DMS53 treated with DMSO at 0.1 percent for 48 hours (cell line): ENCODE results near the gene RIPPLY3.
"Not testable (repeated sequence)": the region's sequence is repeated elsewhere in the genome, so short reads cannot be mapped to it uniquely, and the experiment has no call there.

Experiments used
- DNase-seq: peaks from one replicate; lab custom pipeline; 2025; ENCODE audit not compliant: unreplicated experiment; lab: John Stamatoyannopoulos, UW

The RIPPLY3 gene

DNA sequence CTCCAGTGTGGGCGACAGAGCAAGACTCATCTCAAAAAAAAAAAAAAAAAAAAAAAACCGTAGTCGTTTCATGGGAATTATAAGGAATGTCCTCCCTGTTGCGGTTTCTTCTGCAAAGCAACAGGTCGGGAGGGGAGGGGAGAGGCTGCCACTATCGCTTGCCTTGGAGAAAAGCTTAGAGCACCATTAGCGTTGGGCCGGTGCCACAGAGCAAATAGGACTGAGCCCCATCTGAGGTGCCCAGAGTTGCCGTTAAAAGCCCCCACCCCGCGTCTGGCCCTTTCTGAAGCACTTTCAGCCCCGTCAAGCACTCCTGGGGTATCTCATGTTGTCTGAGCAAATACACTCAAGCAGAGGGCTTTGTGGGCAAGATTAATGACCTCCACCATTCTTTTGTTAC, 2.2 kb downstream of the RIPPLY3 start:
- no peak for DNase-seq

DNA sequence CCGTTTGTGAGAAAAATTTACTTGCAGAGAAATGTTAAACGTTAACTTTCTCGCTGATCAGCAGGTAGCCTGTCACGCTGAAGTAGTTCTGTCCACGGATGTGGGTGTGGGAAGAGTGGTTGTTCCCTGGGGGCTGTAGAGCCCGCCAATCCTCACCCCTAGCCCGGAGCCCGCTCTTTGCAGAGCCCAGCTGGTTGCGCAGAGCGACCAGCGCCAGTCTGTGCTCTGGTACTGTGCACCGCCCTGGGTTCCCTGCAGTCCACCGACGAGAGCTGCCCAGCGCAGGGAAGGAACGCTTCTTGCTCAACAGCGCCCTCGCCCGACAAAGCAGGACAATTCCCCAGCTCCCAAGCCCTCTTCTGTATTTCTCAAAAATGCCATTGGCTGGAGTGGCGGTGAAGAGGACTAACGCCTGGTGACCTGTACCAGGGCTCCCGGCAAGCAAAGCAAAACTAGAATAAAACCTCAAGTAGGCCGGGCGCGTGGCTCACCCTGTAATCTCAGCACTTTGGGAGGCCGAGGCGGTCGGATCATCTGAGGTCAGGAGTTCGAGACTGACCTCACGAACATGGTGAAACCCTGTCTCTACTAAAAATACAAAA, 3.3 kb downstream of the RIPPLY3 start:
- DNase-seq = peak; percentile 79

- no peak for DNase-seq
These were observed 11.6 kb downstream of the RIPPLY3 start for GRCh38 chr21:37017951-37018679.

GRCh38 chr21:37026499-37026898, 20.0 kb downstream of the RIPPLY3 start:
- DNase-seq = no peak

- DNase-seq = no peak
These were observed 22.1 kb downstream of the RIPPLY3 start for GRCh38 chr21:37028570-37028969.

GRCh38 chr21:37030864-37031263, 24.4 kb downstream of the RIPPLY3 start:
- no peak for DNase-seq

DNA sequence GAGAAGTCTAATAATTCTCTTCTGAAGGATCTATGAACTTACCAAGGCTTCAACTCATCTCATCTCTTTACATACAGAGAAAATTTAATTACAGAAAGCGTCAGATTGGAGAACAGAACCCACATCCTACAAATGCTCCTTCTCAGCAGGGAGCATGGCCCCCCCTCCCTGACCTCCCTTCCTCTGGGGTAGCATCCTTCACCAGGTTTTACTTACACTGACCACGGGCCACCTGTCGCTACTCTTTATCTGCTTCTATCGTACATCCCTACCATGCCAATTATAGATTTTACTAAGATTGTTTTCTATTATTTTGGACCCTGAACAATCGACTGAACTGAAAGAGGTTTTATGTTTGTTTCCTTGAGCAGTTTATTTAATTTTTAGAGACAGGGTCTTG, 25.8 kb downstream of the RIPPLY3 start:
- DNase-seq = no peak

- DNase-seq = no peak
These were observed 26.5 kb downstream of the RIPPLY3 start for GRCh38 chr21:37032877-37033471.

GRCh38 chr21:37034394-37034793, 27.9 kb downstream of the RIPPLY3 start:
- not testable (repeated sequence) for DNase-seq

DNA sequence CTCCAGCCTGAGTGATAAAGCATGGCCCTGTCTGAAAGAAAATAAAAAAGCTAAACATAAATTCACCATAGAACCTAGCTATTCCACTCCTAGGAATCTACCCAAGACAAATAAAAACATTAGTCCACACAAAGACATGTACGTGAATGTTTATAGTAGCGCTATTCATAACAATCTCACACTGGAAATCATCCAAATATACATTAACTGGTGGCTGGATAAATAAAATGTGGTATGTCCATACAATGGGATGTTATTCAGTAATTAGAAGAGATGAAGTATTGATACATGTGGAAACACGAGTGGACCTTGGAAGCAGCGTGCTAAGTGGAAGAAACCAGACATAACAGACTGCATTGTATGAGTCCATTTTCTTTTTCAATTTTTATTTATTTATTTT, 29.7 kb downstream of the RIPPLY3 start:
- no peak for DNase-seq

- DNase-seq = no peak
These were observed 33.0 kb downstream of the RIPPLY3 start for GRCh38 chr21:37039411-37040075.

DNA sequence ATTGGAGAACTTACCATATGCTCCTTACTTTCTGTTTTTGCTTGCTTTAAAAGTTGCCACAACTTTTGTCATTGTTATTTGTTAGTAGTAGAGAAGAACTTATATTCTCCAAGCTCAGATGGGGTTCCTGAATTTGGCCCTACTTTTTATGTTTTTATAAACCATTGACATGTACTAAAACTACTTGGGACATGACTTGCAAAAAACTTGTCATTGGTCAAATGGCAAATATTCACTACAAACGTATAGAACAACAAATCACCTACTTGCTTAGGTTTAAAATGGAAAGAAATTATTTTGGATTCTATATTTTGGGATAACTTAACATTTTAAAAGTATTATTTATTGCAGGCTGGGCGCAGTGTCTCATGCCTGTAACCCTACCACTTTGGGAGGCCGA, 33.7 kb downstream of the RIPPLY3 start:
- DNase-seq = no peak

- peak; percentile 38 for DNase-seq
These were observed 35.3 kb downstream of the RIPPLY3 start for GRCh38 chr21:37041706-37042271.

GRCh38 chr21:37043818-37044217, 37.3 kb downstream of the RIPPLY3 start:
- no peak for DNase-seq

GRCh38 chr21:37044643-37045042, 38.1 kb downstream of the RIPPLY3 start:
- DNase-seq = no peak

DNA sequence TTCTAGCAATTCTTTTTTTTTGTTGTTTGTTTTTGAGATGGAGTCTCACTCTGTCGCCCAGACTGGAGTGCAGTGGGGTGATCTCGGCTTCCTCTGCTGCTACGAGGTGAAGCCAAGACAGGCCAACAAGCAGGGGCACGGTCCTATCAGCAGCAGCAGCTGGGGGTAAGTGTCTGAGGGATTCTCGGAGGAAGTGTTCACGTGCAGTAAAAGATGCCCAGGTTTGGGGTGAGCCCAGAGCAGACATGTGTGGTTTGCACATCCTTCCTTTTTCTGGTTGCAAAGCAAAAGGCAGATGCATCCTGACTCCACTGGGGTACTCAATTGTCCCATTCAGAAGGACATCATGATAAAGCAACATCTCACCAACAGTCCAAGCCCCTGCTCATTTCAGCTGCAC, 38.6 kb downstream of the RIPPLY3 start:
- no peak for DNase-seq

GRCh38 chr21:37045556-37045955, 39.1 kb downstream of the RIPPLY3 start:
- DNase-seq = no peak

- DNase-seq = peak; percentile 12
These were observed 40.6 kb downstream of the RIPPLY3 start for GRCh38 chr21:37047079-37047478.

- not testable (repeated sequence) for DNase-seq
These were observed 43.2 kb downstream of the RIPPLY3 start for GRCh38 chr21:37049741-37050140.

DNA sequence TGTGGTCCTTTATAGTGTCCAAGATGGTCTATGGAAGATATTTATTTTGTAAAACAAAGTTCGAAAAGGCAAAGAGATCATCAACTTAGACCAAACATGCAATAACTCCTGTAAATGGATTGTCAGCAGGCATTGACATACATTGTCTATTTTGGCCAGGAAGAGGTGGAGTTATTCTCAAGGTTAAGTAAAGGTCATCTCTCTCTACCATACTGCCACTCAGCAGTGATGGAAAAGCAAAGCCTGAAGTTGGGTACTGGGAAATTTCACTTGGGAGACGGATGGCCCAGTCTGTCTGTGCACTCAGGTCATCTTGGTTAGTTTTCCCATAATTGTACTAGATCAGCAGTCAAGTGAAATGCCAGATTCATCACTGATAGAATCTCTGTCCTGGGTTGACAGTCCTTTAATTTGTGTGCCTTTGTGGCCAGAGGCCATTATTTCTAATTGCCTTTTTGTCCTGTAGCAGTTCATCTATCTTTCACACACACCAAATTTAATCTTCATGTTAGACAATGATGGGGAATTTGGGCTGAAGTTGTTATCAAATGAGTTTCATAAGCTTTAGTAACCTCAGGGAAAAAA, 48.9 kb downstream of the RIPPLY3 start:
- no peak for DNase-seq

- DNase-seq = no peak
These were observed 51.1 kb downstream of the RIPPLY3 start for GRCh38 chr21:37057614-37058013.
